HepG2 (cell line): ENCODE measurements around the gene HOXC10.

ENCODE experiments used
- CHD2 ChIP-seq: IDR thresholded peaks from 2 replicates; pipeline ENCODE4 v1.6.1; 2011; ENCODE audit warnings: low read depth, low read length, improper control_type of control experiment
- DNMT1 ChIP-seq: sonication (generic); formaldehyde crosslinking; IDR thresholded peaks from 2 replicates; pipeline ENCODE4 v1.5.1; 2020; ENCODE audit warnings: mild to moderate bottlenecking, missing genetic modification reagents
- MAFK ChIP-seq, 2 experiments: IDR thresholded peaks in 1 of 2; conservative IDR thresholded peaks in 1 of 2; 2 replicates each; pipeline ENCODE4 v1.6.1; 2011; ENCODE audit warnings: improper control_type of control experiment in 2 of 2, low read length in 2 of 2
- MYC ChIP-seq: sonication (generic); formaldehyde crosslinking; IDR thresholded peaks from 2 replicates; pipeline ENCODE4 v1.9.0; 2021; ENCODE audit warnings: missing genetic modification reagents, borderline replicate concordance
- NFE2L2 ChIP-seq: fragments of 150-350 bp; IDR thresholded peaks from 2 replicates; pipeline ENCODE4 v1.6.1; 2014; ENCODE audit warnings: low read length
- RBM22 ChIP-seq: fragments of 200-400 bp; formaldehyde crosslinking; optimal IDR thresholded peaks from 2 replicates; pipeline ENCODE3; 2017; ENCODE audit warnings: mild to moderate bottlenecking, low read length, moderate library complexity
- ZNF460 ChIP-seq: sonication (generic); formaldehyde crosslinking; IDR thresholded peaks from 2 replicates; pipeline ENCODE4 v1.5.1; 2020; ENCODE audit warnings: missing genetic modification reagents, mild to moderate bottlenecking, borderline replicate concordance
- ZNF777 ChIP-seq: sonication (generic); formaldehyde crosslinking; IDR thresholded peaks from 2 replicates; pipeline ENCODE4 v1.4.0; 2020; ENCODE audit warnings: missing genetic modification reagents
- TF ChIP-seq, protein P1 (sequence below): sonication (generic); formaldehyde crosslinking; IDR thresholded peaks from 2 replicates; pipeline ENCODE4 v1.5.1; 2020; ENCODE audit warnings: missing genetic modification reagents, mild to moderate bottlenecking, borderline replicate concordance

- TF ChIP-seq RBM22 (no peak), MAFK (conservative IDR thresholded peaks at IDR 0.05 in 1 of 2, IDR thresholded peaks at IDR 0.05 in 1 of 2; ENCODE audit: low read length in 2 of 2) (no peak), MYC (CRISPR knock-in tag) (no peak), DNMT1 (CRISPR knock-in tag) (no peak), CHD2 (no peak), ZNF777 (CRISPR knock-in tag) (no peak), ZNF460 (no peak), NFE2L2 (no peak)
- TF ChIP-seq, protein P1, sequence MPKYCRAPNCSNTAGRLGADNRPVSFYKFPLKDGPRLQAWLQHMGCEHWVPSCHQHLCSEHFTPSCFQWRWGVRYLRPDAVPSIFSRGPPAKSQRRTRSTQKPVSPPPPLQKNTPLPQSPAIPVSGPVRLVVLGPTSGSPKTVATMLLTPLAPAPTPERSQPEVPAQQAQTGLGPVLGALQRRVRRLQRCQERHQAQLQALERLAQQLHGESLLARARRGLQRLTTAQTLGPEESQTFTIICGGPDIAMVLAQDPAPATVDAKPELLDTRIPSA (CRISPR knock-in tag): no peak
Observed at GRCh38 chr12:53947743-53948142, 37.2 kb upstream of the HOXC10 start.
